ENCODE data around the gene ADSL. TPM values are rescaled to one million over a fixed set of nuclear protein-coding genes. Genes with fewer than 3 reads are reported as not detected.

The ADSL gene
- total RNA-seq, 4 donors from 2014 or later, result 49.0 to 69.4 (median 60.1) TPM

DNA sequence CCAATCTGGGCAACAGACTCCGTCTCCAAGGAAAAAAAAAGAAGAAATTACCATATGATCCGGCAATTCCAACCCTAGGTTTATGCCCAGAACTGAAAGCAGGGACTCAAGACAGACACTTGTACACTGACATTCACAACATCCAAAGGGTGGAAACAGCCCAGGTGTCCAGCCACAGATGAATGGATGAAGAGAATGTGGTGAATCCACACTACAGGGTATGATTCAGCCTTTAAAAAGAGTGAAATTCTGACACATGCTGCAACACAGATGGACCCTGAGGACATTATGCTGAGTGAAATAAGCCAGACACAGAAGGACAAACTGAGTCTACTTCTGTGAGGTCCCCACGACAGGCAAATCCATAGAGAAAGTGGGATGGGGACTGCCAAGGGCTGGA, 68.0 kb downstream of the ADSL start:
- 69 to 88% methylated on average over 3 of the region's 3 CpGs for WGBS, 2 donors
- Histone ChIP-seq H3K36me3 (peaks cover 26 to 42% of the 10 kb centered on the region in 2 donors), H3K4me1 (peaks cover 12 to 40% of the 10 kb centered on the region in 2 donors), H3K27me3 (no peaks in the 10 kb centered on the region), H3K27ac (peak overlapping the region in 2 of 3 donors; percentile 26 to 30), H3K4me3 (replicated peaks in 1 of 3) (no peak overlapping the region), H3K9me3 (no peaks in the 10 kb centered on the region)
- intact Hi-C loops (cut with DNase I), result no loop called here
- no peak for TF ChIP-seq POLR2A (IDR thresholded peaks at IDR 0.05)
- TF ChIP-seq, protein P1, sequence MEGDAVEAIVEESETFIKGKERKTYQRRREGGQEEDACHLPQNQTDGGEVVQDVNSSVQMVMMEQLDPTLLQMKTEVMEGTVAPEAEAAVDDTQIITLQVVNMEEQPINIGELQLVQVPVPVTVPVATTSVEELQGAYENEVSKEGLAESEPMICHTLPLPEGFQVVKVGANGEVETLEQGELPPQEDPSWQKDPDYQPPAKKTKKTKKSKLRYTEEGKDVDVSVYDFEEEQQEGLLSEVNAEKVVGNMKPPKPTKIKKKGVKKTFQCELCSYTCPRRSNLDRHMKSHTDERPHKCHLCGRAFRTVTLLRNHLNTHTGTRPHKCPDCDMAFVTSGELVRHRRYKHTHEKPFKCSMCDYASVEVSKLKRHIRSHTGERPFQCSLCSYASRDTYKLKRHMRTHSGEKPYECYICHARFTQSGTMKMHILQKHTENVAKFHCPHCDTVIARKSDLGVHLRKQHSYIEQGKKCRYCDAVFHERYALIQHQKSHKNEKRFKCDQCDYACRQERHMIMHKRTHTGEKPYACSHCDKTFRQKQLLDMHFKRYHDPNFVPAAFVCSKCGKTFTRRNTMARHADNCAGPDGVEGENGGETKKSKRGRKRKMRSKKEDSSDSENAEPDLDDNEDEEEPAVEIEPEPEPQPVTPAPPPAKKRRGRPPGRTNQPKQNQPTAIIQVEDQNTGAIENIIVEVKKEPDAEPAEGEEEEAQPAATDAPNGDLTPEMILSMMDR (IDR thresholded peaks at IDR 0.05), result no peak
- peak in 1 of 2 donors; percentile 45 for DNase-seq

DNA sequence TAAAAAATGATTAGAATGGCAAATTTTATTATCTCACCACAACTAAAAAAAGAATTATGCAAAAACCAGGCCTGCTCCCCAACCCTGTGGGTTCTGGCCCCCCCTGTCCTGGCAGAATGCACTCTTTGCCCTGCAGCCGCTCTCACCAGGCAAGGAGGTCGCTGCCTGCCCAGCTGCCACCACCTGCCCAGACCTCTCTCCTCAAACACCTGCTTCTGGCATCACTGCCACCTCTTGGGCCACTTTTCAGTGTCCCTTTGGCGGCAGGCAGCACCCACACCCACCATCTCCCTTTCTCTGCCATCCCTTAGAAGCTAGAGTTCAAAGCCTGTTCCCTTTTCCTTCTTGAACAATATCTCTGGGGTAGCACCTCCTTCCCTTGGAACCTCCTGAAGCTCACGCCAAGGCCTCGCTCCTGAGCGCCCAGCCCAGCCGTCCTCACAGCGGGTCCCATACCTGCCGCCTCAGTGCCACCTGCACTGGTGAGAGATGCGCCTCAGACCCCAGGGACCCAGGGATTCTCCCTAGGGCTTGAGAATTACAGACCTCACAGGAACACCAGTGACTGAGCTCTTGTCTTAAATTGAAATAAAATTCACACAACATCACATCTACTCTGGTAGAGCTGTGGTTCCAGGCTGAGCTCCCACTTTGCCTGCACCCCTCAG, 68.7 kb downstream of the ADSL start:
- intact Hi-C loops (cut with DNase I), result no loop called here
- no peak for TF ChIP-seq POLR2A (IDR thresholded peaks at IDR 0.05)
- TF ChIP-seq, protein P1 (IDR thresholded peaks at IDR 0.05), result no peak
- 95 to 97% methylated on average over 10 of the region's 10 CpGs for WGBS, 2 donors
- Histone ChIP-seq H3K4me3 (replicated peaks in 1 of 3) (no peak overlapping the region), H3K27ac (no peak overlapping the region), H3K9me3 (no peaks in the 10 kb centered on the region), H3K4me1 (peaks cover 12 to 40% of the 10 kb centered on the region in 2 donors), H3K27me3 (no peaks in the 10 kb centered on the region), H3K36me3 (peaks cover 28 to 43% of the 10 kb centered on the region in 2 donors)
- no peak for DNase-seq

DNA sequence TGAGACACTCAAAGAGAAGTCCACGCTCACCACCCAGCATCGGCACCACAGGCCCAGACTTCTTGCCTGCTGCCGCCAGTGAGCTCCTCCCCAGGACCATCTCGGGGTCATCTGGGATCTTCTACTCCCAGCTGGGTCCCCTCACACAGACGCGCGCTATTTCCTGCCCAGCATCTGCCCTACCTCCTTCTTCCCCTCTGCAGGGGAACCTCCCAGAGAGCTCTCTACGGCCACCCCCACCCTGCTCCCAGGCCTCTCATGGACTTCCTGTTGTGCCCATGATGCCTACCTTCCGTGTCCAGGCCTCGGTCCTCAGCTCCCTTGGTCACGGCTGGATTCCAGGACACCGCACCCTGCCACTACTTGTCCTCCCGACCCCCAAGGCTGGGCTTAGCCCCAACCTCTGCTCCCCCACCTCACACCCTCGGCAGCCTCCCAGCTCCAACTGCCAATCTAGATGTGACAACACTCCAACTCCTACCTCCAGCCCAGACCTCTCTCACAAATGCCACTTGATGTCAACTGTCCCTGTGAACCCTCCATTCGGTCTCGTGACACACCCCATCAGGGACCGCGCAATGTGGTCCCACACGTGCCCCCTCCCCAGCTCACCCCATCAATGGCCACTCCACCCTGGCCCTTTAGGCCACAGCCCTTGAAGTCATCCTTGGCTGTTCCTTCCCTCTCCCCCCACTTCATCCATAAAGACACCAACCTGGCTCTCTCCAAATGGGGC, 69.4 kb downstream of the ADSL start:
- peaks cover 29 to 44% of the 10 kb centered on the region in 2 donors for H3K36me3 ChIP-seq
- H3K4me3 ChIP-seq (replicated peaks in 1 of 3), result no peak overlapping the region
- no peaks in the 10 kb centered on the region for H3K27me3 ChIP-seq
- intact Hi-C loops (cut with DNase I), result no loop called here
- peaks cover 12 to 40% of the 10 kb centered on the region in 2 donors for H3K4me1 ChIP-seq
- DNase-seq, result no peak
- WGBS, 2 donors, result 84 to 87% methylated on average over 18 to 19 of the region's 19 CpGs
- TF ChIP-seq, protein P1 (IDR thresholded peaks at IDR 0.05), result no peak
- no peak for TF ChIP-seq POLR2A (IDR thresholded peaks at IDR 0.05)
- no peaks in the 10 kb centered on the region for H3K9me3 ChIP-seq
- peak overlapping the region in 2 of 3 donors; percentile 67 to 74 for H3K27ac ChIP-seq

DNA sequence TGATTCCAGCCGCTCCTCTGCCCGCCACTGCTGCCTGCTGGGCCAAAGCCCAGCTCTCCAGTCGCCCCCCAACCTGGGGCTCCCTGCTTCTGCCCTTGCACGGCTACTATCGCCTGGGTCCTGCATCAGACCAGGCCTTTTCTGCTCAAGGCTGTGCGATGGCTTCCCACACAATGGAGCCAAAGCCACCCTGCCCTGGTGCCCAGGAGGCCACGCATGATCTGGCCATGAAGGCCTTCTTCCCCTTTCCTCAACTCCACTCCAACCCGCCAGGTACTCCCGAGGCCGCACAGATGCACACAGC, 69.9 kb downstream of the ADSL start:
- intact Hi-C loops (cut with DNase I), result no loop called here
- WGBS, 2 donors, result 92 to 95% methylated on average over 10 of the region's 10 CpGs
- TF ChIP-seq, protein P1 (IDR thresholded peaks at IDR 0.05), result no peak
- TF ChIP-seq POLR2A (IDR thresholded peaks at IDR 0.05), result no peak

DNA sequence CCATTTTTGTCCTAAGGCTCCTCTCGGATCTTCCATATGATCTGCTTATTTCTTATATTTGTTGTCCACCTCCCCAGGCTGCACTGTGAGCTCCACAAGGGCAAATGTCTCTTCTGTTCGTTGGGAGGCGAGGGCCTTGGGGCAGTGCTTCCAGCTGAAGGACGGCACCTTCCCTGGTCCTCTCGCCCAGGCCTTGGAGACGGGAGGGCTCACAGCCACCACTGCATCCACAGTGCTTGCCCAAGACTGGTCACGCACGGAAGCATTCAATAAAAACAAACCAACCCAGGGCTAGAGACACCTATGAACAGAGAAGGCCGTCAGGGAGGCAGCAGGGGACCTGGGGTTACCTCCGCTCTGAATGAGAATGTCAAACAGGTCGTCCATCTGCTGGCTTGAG, 70.3 kb downstream of the ADSL start:
- WGBS, 2 donors, result 65 to 74% methylated on average over 11 of the region's 11 CpGs
- Histone ChIP-seq H3K36me3 (peaks cover 34 to 41% of the 10 kb centered on the region in 2 donors), H3K9me3 (no peaks in the 10 kb centered on the region), H3K27ac (peak overlapping the region; percentile 43 to 74 (median 67)), H3K4me3 (replicated peaks in 1 of 3) (no peak overlapping the region), H3K27me3 (no peaks in the 10 kb centered on the region), H3K4me1 (peaks cover 12 to 40% of the 10 kb centered on the region in 2 donors)
- TF ChIP-seq POLR2A (IDR thresholded peaks at IDR 0.05), result no peak
- TF ChIP-seq, protein P1 (IDR thresholded peaks at IDR 0.05), result no peak
- intact Hi-C loops (cut with DNase I), result no loop called here
- DNase-seq, result peak; percentile 77 to 79

More for the DNA sequence above, 69.9 kb downstream of the ADSL start:
- no peak for DNase-seq
- H3K4me3 ChIP-seq (replicated peaks in 1 of 3), result no peak overlapping the region
- peaks cover 34 to 44% of the 10 kb centered on the region in 2 donors for H3K36me3 ChIP-seq
- peak overlapping the region; percentile 43 to 74 (median 67) for H3K27ac ChIP-seq
- no peaks in the 10 kb centered on the region for H3K27me3 ChIP-seq
- no peaks in the 10 kb centered on the region for H3K9me3 ChIP-seq
- peaks cover 12 to 40% of the 10 kb centered on the region in 2 donors for H3K4me1 ChIP-seq
